Midbrain (tissue), 1 donor: ENCODE data around the gene CTNNAL1.

Experiments used
- DNase-seq: peaks from one replicate; lab custom pipeline; 2025; lab: John Stamatoyannopoulos, UW

The CTNNAL1 gene

DNA sequence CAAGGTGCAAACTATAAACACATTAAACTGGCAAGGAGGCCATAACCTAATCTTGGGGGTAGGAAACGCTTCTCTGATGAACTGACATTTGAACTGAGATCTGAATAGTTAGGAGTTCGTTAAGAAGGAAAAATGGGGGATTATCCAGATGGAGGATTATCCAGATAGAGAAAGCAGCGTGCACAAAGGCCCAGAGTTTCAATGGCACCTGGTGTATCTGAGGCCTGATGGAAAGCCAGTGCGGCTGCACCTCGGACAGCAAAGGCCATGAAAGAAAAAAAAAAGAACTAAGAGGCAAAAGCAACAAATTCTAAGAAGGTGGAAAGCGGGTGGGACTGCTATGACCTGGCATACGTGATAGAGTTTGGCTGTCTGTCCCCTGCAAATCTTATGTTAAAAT lies 13.0 kb upstream of the CTNNAL1 start:
- DNase-seq, result no peak

DNA sequence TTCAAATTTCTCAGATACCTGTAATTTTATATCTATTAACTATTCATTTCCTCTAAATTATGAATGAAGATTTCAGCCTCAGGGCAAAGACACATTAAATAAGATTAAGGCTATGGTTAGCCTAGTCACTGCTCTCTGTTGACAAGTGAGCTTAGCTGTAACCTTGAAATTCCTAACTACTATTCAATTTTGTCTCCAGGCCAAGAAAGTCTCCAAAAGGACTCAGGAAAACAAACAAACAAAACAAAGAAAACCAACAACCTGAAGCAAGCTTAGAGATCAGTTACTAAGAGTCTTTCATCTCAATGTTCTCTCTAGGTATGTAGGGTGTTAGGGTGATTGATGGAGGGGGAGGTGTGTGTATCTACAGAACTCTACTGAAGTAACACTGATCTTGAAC lies 9.6 kb upstream of the CTNNAL1 start:
- DNase-seq, result no peak

DNA sequence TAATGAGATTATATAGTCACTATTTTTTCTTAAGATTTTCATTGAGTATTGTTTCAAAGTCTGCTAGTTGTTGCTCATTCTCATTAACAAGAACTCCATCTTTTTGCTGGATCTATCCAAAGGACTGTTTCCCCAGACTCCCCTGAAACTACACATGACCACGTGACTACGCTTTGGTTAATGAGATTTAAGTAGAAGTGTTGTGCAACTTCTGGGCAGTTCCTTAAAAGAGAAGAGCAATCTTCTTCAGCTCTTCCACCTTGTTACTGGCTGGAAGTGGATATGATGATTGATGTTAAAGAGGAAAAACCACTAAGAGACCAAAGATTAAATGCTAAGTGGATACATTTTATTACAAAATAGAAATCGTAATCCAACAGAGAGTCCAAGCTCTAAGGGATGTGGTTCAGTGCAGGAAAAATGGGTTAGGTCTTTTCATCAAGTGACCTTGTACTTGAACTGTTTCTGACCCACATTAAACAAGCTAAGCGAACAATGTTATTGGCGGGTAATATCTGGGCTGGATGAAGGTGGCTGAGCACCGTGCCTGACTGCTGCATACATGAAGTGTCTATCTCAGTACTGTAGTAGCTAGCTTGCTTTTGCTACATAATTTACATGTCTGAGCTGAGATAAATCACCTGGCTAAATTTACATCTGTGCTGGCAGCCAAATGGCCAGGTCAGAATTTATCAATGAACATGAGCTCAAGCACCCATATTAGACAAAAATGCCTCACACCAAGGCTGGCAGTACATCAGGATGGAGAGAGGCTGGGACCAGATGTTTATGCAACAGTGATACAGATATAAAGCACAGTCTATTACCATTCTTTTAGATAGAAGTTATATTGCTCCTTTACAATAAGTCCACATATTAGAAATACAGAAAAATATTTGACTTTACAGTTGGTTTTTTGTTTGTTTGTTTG lies 7.5 kb upstream of the CTNNAL1 start:
- no peak for DNase-seq

DNA sequence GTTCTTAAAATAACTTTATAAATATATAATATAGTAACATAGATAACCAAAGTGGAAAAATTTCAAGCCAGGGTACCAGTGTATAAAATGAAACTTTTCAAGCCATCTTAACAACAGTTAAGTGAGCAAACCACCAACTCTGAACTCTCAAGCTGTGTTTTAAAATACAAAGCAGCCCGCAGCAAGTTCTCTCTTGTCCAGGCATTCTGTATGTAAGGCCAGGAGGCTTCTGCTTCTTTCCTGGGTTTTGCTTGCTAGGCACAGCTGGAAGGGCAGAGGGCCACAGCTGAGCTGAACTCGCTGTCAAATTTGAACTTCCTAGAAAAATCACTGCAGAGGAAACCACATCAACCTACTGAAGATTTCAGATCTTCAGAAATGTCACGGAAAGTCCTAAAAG lies 6.8 kb upstream of the CTNNAL1 start:
- DNase-seq, result no peak

DNA sequence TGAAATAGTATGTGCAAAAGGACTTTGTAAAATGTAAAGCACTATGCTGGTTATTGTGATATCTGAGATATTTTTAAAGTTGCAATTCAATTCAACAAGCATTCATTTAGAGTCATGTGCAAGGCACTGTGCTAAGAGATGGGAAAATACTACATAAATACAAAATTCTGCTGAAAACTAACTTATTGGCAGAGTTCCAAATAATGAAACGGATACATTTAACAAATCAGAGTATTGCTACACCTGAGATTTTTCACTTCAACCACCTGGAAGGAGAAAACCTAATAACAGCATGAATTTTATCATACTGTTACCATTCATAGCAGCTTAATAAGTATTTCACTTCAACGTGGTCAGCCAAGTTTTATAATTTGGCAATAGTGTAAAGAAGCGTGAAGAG lies 6.1 kb upstream of the CTNNAL1 start:
- DNase-seq, result no peak

DNA sequence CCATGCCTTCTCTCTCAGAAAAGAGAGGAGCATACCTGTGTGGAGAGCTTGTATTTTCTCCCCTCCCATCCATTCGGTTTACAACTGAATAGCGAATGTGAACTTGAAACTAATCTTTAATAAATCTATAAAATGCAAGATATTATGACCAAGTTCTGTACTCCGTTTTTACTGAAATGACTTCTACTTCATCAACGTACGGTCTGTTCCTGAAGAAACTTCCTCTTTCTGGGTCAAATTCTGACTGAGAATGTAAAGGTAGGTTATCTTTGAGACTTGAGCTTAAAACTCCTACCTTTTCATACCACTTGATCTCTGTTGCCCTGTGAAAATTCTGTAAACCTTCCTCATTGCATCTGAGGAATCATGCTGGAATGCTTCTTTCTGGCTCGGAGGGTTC lies 4.2 kb upstream of the CTNNAL1 start:
- no peak for DNase-seq

DNA sequence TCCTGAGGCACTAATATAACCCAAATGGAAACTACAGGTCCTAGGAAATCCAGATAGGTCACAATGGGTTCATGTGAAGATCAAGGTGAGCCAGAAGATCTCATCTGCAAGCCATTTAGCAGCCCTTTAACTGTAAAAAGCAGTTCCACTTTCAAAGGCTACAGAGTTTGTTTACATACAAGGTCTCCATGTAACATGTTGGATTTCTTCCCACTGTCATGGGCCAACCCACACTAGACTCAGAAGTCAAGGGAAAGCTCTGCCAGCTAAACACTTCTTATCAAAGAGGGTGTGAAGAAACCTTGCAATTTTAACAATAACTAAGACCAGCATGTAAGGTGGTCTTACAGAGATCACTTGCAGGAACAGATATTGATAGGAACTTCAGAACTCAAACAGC lies 3.8 kb upstream of the CTNNAL1 start:
- no peak for DNase-seq

DNA sequence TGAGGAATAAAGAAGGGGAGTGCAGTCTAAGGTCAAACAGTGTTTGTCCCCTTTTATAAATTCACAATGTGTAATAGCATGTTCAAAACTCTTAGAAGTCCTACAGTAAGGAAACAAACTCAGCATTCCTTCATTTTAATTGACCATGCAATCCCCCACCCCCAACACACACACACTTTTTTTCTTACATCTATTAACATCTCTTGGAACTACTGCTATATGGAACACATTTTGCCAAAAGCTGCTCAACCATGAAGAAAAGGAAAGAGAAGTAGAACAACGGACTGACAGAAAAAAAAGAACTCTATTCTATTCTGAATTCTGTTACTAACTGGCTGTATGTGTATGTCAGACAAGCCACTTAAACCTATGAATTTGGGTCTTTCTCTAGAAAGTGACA lies 2.8 kb upstream of the CTNNAL1 start:
- no peak for DNase-seq

DNA sequence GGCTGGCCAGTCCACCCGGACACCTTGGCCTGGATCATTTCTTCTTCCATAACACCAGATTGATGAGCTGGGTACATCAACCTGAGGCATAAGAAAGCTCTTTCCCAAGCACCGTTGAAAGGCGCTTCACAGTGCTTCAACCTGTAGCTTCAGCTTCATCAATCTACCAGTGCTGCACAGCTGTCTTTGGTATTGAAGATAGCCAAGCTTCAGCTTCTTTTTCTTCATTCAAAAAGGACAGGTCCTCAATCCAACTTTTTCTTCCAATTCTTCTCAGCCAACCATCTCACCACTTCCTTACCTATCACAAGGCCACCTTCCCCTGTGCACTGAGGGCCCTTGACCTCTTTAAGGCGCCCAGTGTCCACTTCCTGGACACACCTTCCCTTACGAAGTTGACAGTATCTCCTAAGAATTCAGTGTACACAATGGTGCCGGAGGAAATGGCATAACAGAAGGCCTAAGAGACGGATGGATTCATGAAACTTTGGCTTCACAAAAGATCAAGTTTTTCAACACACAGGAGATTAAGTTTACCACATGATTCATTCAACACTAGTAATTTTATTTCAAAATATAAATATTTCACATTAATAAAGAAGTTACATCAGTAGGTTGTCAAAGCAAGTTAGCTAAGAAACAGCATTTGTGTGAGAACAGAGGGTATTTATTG lies 1.4 kb upstream of the CTNNAL1 start:
- no peak for DNase-seq

DNA sequence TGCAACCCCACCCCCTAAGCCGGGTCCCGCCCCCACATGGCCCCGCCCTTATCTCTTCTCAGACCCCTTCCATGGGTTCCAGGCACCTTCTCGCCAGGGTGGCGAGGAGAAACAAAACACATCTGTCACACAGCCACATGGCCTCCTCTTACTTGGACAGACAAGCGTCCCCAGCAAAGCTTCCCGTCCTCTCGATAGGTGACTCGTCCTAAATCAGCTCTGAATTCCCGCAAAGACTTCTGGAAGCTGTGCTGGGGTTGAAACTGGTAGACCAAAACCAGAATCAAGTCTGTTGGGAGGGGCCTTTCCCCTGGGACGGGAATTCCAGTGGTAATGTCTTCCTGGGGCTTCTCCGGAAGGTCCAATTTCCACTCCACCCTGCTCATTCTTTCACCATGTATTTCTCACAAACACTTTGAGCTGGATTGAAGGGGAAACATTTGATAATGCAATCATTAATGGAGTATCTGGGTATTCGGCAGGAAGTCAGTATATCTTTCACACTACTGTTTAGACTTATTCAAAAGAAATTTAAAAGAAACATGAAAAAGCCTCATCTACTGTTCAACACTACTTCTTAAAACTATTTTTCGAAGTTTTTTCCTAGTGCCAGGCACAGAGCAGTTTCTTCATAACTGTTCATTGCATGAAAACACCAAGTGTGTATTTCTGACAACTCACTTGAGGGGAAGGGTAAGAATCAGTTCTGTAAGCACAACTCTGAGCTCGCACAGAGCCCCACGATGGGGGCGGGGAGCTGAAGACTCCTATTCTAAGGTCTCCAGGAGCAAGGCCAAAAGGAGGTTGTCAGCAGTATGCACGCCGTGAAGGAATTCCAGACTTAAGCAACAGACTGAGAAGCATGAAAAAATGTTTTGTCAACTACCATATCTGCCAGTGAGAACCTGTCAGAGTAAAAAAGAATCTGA lies 644 bp upstream of the CTNNAL1 start:
- DNase-seq, result no peak

DNA sequence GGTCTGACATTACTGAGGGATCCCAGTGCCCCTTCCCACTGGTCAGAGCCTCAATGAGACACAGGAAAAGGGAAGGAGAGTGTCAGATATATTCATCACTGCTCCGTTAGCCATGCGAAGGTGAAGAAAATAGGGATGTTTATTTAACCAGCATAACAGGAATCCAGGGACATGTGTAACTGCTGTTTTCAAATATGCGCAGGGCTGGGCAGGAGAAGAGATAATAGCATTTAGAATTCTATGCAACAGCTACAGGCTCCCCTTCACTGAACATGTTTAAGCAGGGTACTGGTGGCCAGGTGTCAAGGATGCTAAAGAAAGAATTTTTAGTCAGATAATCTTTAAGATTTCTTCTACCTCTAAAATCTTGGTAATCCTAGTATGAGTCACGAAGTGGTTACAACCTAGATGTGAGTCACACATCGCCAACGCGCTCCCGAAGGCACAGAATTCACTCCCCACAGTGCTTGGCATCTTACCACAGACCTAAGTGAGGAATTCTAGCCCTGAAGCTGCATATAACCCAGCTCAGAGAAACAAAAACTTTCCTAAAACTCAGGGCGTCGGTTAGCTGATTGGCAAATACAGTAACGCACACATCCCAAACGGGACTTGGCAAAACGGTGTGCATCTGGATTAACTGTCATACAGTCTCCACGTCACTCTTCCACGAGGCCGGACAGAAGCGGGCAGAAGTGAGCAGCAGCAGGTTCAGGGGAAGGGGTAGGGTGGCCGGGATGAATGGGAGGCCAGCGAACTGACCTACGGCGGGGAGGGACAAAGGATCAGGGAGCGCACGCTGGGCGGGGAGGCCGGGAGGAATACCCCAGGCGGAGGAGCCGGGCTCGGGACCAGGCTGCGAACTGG lies 1.1 kb downstream of the CTNNAL1 start:
- DNase-seq, result peak; percentile 38

DNA sequence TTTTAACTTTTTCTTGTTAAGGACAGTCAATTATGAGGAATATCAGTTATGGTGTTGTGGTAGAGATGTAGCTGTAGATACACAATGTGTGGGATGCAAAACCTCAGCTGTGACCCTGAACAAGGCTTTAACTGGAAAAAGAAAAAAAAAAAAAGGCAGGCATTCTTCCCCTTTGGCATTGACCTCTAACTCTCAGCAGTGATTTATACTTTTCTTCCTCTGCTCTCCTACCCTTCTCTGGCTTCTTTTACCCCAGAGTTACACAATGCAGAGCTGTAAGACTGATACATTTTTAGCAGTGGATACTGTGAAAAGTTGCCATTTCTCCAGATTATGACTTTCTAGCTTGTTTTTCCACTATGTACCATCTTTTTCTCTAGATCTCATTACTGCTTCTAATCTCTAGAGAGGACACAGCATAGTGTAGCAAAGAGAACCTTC lies 2.0 kb downstream of the CTNNAL1 start:
- no peak for DNase-seq

DNA sequence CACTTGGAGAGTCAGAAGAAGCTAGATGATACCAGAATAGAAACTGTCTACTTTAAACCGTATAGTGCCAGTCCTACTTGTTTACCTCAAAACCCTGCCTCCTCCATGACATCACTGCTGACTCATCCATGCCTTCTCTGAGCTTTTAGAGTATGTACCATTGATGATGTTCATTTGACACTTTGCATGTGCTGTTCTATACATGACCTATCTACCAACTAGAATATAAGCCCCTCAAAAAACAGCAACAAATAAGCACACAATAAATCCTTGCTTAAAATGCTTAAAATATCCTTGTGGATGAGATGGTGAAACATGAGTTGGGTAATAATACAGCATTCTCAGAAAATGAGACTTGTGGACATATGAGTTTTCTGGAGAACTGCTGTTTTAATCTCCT lies 2.6 kb downstream of the CTNNAL1 start:
- no peak for DNase-seq

DNA sequence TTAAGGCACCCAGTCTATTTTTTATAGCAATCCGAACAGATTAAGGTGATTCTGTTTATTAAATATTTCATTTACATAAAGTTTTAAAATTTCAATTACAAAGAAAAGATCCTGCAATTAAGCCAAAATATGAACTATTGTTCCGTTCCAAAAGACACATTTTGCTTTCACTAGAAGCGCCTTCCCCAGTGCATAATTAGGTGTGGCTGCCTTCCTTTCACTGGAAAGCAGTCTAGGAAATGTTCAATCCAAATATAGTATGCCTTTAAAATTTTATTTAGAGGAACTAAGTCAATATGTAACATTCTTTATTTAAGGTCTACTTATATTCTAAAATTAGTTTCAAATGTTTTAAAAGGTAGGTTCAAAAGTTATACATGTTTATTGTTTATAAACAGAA lies 7.6 kb downstream of the CTNNAL1 start:
- DNase-seq, result no peak

DNA sequence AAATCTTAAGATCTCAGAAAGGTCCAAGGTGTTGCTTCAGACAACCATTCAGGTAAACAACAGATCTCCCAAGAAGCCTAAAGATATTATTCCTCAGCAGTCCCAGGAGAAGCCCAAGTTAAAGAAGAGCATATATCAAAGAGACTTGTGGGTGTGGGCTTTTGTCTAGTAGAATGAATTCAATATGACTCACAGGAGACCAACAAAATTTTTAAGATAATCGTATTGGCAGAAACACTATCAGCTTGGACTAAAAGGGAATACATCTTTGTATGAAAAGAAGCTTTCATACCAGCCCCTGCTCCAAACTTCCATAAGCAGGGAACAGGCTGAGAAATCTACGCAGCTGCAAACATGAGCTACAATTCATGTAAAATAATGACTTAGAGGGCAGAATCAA lies 10.2 kb downstream of the CTNNAL1 start:
- DNase-seq, result no peak

DNA sequence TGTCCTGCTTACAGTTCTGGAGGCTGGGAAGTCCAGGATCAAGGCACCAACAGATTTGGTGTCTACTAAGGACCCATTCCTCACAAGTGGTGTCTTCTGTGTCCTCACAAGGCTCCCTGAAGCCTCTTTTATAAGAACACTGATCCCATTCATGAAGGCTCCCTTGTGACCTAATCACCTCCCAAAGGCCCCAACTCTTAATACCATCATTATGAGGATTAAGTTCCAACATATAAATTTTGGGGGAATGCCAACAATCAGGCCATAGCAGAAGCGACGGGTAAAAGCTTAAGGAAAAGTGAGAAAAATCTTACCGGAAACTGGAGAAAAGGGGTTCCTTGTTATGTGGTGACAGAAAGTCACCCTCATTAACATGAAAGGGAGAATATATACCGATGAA lies 11.2 kb downstream of the CTNNAL1 start:
- no peak for DNase-seq

DNA sequence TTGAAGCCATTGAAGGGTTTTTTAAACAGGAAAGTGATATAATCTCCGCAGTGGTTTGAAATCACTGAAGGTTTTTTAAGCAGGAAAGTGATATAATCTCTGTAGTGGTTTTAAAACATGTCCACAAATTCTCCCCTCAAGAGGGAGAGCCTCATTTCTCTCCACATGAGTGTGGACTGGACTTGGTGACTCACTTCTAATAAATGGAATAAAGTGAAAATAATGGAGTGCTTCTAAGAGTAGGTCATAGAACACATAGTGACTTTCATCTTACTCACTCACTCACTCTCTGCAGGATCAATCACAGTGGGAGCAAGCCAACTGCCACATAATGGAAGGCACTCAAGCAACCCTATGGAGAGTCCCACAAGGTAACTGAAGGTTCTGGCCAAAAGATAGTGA lies 12.0 kb downstream of the CTNNAL1 start:
- DNase-seq, result no peak

DNA sequence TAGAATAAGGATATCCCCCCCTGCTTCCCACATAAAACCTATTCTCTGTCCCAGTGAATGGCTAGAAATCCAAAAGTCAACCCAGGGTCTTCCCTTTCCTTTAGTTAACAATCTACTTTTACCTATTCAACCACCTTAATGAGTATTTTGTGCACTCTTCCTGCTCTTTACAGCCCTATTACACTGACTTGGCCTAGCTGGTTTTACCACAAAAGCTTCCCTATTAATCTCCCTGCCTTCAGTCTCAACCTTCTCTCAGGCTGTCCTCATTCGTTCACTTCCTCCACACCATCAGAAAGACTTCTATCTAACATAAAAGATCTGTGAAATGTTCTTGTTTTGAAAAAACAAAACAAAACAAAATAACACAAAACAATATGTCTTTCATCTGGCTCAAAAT lies 16.2 kb downstream of the CTNNAL1 start:
- no peak for DNase-seq

DNA sequence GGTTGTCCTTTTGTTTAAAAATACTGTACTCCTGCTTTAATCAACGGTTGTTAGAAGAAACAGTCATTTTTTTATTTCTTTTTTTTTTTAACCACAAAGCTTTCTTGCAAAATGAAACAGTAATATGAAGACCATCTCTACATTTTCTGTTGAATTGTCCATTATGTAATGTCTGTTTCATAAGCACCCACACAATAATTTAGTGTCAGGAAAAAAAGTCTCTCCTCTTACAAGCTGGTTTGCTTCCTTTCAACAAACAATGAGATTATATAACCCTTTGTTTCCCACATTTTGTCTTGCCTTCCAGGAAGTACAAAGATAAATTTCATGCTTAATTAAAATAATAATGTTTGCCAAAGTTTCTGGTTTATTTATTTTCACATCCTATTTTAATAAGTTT lies 16.7 kb downstream of the CTNNAL1 start:
- DNase-seq, result no peak

DNA sequence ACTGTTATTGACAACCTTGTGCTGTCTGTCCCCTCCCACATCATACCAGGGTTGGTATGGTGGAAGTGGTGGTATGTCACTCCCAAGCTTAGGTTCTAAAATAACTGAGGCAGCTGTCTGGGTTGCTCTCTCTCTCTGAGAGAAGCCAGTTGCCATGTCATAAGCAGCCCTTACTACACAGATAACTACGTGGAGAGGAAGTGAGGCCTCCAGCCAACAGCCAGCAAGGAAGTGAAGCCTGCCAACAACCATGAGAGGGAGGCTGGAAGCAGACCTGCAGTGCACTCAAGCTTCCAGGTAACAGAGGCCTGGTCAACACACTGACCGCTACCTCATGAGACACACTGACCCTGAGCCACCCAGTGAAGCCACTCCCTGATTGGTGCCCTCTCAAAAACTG lies 18.6 kb downstream of the CTNNAL1 start:
- no peak for DNase-seq

DNA sequence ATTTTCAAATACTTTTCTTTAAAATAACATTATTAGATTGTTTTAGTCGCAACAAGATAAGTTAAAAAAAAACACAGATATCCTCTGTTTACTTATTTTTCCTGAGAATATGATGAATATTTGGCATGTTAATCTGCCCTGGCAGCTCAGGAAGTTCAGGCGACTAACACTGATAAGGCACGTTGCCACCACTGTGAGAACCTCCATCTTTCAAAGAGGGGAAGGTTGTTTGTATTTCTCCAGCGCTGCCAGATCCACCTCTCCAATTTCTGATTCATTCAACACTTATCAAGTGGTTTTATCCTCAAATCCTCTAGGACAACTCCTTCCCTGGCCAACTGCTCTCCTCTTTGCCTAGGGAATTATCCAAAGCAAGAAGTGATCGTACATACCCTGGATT lies 21.8 kb downstream of the CTNNAL1 start:
- no peak for DNase-seq
